H1 (cell line): ENCODE measurements around the gene OR4Q2. TPM values are rescaled to one million over a fixed set of nuclear protein-coding genes. Genes with fewer than 3 reads are reported as not detected.

ENCODE experiments used
- CHD7 ChIP-seq: fragments of 300-600 bp; sonication (generic); IDR thresholded peaks from 2 replicates; pipeline ENCODE4 v1.7.1; 2012; ENCODE audit warnings: low read length, moderate library complexity, mild to moderate bottlenecking, inconsistent platforms; ENCODE audit not compliant: insufficient replicate concordance
- SP2 ChIP-seq: IDR thresholded peaks from 2 replicates; pipeline ENCODE4 v1.6.1; 2012; ENCODE audit warnings: mild to moderate bottlenecking, low read length, inconsistent platforms
- SRF ChIP-seq: IDR thresholded peaks from 2 replicates; pipeline ENCODE4 v1.6.1; 2011; ENCODE audit warnings: mild to moderate bottlenecking, low read depth, low read length, moderate library complexity
- SUZ12 ChIP-seq: fragments of 200-600 bp; sonication (generic); IDR thresholded peaks from 2 replicates; pipeline ENCODE4 v1.6.1; 2012; ENCODE audit warnings: mild to moderate bottlenecking, inconsistent platforms, low read length, moderate library complexity, mixed read lengths
- polyA plus RNA-seq, 7 experiments: library from polyadenylated mRNA; depleted of rRNA in 3 of 7; stranded (reverse) in 5 of 7; unstranded in 2 of 7; fragments of >200 nt in 5 of 7; fragments of 200-250 nt in 2 of 7; gene quantifications; 1 replicate in 5 of 7; 2 replicates in 1 of 7; 4 replicates in 1 of 7; pipeline versions ENCODE4 v1.2.1 to v1.2.3, GENCODE V29; 2011 to 2013; ENCODE audit warnings: missing spikeins in 2 of 7, mixed read lengths in 2 of 7
- total RNA-seq: library from RNA; stranded (reverse); fragmentation: NEBNext Ultra II Directional; extraction: Animal tissue kit (Norgen Biotek cat#: 25700); gene quantifications from 2 replicates; pipeline ENCODE4 v1.2.1, GENCODE V29; 2021

Gene OR4Q2
- total and polyA plus RNA-seq, 2 of the 8 experiments (the other 6 are each of a cell fraction or from before 2014, with no cell fraction given) = not detected

- TF ChIP-seq SRF (no peak), SP2 (no peak), SUZ12 (no peak), CHD7 (no peak)
Measured at GRCh38 chr14:19993438-19993837, 8.5 kb upstream of the OR4Q2 start (continued).
